H1 (cell line): ENCODE results near the gene CIITA. TPM values are rescaled to one million over a fixed set of nuclear protein-coding genes. Genes with fewer than 3 reads are reported as not detected.

Experiments used
- CTCF ChIA-PET: fragments of 300-600 bp; sonication (Branson Sonifier 250); formaldehyde crosslinking; loops from one replicate; lab custom pipeline; 2021; ENCODE audit not compliant: partially characterized antibody; lab: Charles Lee
- POLR2A ChIA-PET: fragments of 300-600 bp; sonication (Branson Sonifier 250); formaldehyde crosslinking; loops from one replicate; lab custom pipeline; 2021; ENCODE audit warnings: inconsistent platforms; ENCODE audit not compliant: partially characterized antibody; lab: Charles Lee
- DNase-seq, 2 experiments: peaks; one replicate each; pipeline versions ENCODE4 v3.0.0 to v3.0.0-alpha.2; 2010 to 2022; ENCODE audit warnings: low spot score in 2 of 2, low read depth in 1 of 2, mixed read lengths in 1 of 2
- FAIRE-seq: peaks from 2 replicates; lab custom pipeline; 2011; peaks lifted over from hg19 to GRCh38; lab: Jason Lieb, UNC
- H2AFZ ChIP-seq: 2 replicates; pipeline ENCODE4 v1.8.1; 2012; ENCODE audit warnings: low read length, inconsistent platforms
- H2AK5ac ChIP-seq: 2 replicates; pipeline ENCODE4 v1.6.1; 2013; ENCODE audit warnings: low read depth, low read length
- H2BK120ac ChIP-seq: replicated peaks from 2 replicates; pipeline ENCODE3; 2013; ENCODE audit warnings: low read depth, low read length, inconsistent platforms
- H2BK12ac ChIP-seq: 2 replicates; pipeline ENCODE4 v1.6.1; 2013; ENCODE audit warnings: low read depth, low read length
- H2BK15ac ChIP-seq: 2 replicates; pipeline ENCODE4 v1.6.1; 2013; ENCODE audit warnings: low read length
- H2BK20ac ChIP-seq: 2 replicates; pipeline ENCODE4 v1.6.1; 2013; ENCODE audit warnings: low read length
- H2BK5ac ChIP-seq: 2 replicates; pipeline ENCODE4 v1.6.1; 2013; ENCODE audit warnings: low read depth, low read length
- H3K14ac ChIP-seq: 2 replicates; pipeline ENCODE4 v1.6.1; 2013; ENCODE audit warnings: inconsistent platforms; ENCODE audit not compliant: insufficient read length
- H3K18ac ChIP-seq: 2 replicates; pipeline ENCODE4 v1.6.1; 2013; ENCODE audit warnings: low read length; ENCODE audit errors: extremely low read depth
- H3K23ac ChIP-seq: 2 replicates; pipeline ENCODE4 v1.6.1; 2013; ENCODE audit warnings: inconsistent platforms; ENCODE audit not compliant: insufficient read length
- H3K23me2 ChIP-seq: 2 replicates; pipeline ENCODE4 v1.6.1; 2013; ENCODE audit warnings: low read depth, low read length
- H3K27ac ChIP-seq: 2 replicates; pipeline ENCODE4 v1.6.1; 2011; ENCODE audit warnings: low read depth, low read length, inconsistent platforms
- H3K27me3 ChIP-seq, 4 experiments: replicated peaks in 1 of 4; 1 replicate in 1 of 4; 2 replicates in 3 of 4; pipeline versions ENCODE4 v1.6.1 to v1.8.1; 2011 to 2013; ENCODE audit warnings: low read length in 3 of 4, mild to moderate bottlenecking in 3 of 4, inconsistent platforms in 2 of 4, mixed read lengths in 2 of 4, moderate library complexity in 1 of 4; ENCODE audit not compliant: control insufficient read depth in 3 of 4, insufficient read depth in 3 of 4; ENCODE audit errors: extremely low read depth in 1 of 4
- H3K36me3 ChIP-seq, 4 experiments: 2 replicates each; pipeline versions ENCODE4 v1.6.1 to v1.8.1; 2011 to 2013; ENCODE audit warnings: mild to moderate bottlenecking in 4 of 4, low read length in 3 of 4, moderate library complexity in 2 of 4, control low read depth in 1 of 4, inconsistent platforms in 1 of 4; ENCODE audit not compliant: insufficient read depth in 4 of 4, control insufficient read depth in 2 of 4
- H3K4ac ChIP-seq: replicated peaks from 2 replicates; pipeline ENCODE3; 2013; ENCODE audit warnings: low read length, low read depth, mixed read lengths, inconsistent platforms; ENCODE audit not compliant: insufficient read length
- H3K4me1 ChIP-seq, 4 experiments: replicated peaks in 1 of 4; 1 replicate in 1 of 4; 2 replicates in 3 of 4; pipeline versions ENCODE4 v1.6.1 to v1.8.1; 2011 to 2013; ENCODE audit warnings: low read length in 3 of 4, inconsistent platforms in 2 of 4, mixed read lengths in 1 of 4; ENCODE audit not compliant: insufficient read depth in 4 of 4, control insufficient read depth in 3 of 4
- H3K4me2 ChIP-seq, 2 experiments: 2 replicates each; pipeline versions ENCODE4 v1.6.1 to v1.8.1; 2011 to 2013; ENCODE audit warnings: low read depth in 2 of 2, low read length in 2 of 2, control low read depth in 1 of 2, inconsistent platforms in 1 of 2, mild to moderate bottlenecking in 1 of 2; ENCODE audit not compliant: insufficient read depth in 1 of 2
- H3K4me3 ChIP-seq, 4 experiments: fragments of 200-600, 300-600 bp in 1 of 4; sonication (generic), shearing (Covaris generic), sonication (Bioruptor Twin) in 1 of 4; 2 replicates each; pipeline versions ENCODE4 v1.5.1 to v1.8.1; 2011 to 2016; ENCODE audit warnings: low read length in 4 of 4, low read depth in 3 of 4, control low read depth in 2 of 4, inconsistent platforms in 2 of 4, mild to moderate bottlenecking in 2 of 4, mixed read lengths in 1 of 4, moderate library complexity in 1 of 4; ENCODE audit not compliant: insufficient read depth in 2 of 4; ENCODE audit errors: extremely low read depth in 1 of 4
- H3K56ac ChIP-seq: replicated peaks from 2 replicates; pipeline ENCODE3; 2013; ENCODE audit warnings: low read depth, mild to moderate bottlenecking, mixed read lengths, low read length, inconsistent platforms; ENCODE audit not compliant: insufficient read length
- H3K79me1 ChIP-seq: 2 replicates; pipeline ENCODE4 v1.6.1; 2013; ENCODE audit warnings: low read depth, low read length, control low read depth
- H3K79me2 ChIP-seq, 2 experiments: 2 replicates each; pipeline versions ENCODE4 v1.6.1 to v1.8.1; 2012 to 2013; ENCODE audit warnings: low read length in 2 of 2, mild to moderate bottlenecking in 2 of 2, inconsistent platforms in 1 of 2; ENCODE audit not compliant: insufficient read depth in 2 of 2, control insufficient read depth in 1 of 2
- H3K9ac ChIP-seq, 4 experiments: replicated peaks in 1 of 4; 1 replicate in 1 of 4; 2 replicates in 3 of 4; pipeline versions ENCODE4 v1.6.1 to v1.8.1; 2011 to 2013; ENCODE audit warnings: low read depth in 3 of 4, low read length in 3 of 4, control low read depth in 2 of 4, mild to moderate bottlenecking in 2 of 4, moderate library complexity in 2 of 4, inconsistent platforms in 1 of 4; ENCODE audit errors: extremely low read depth in 1 of 4
- H3K9me3 ChIP-seq, 2 experiments: 2 replicates each; pipeline versions ENCODE4 v1.6.1 to v1.8.1; 2012 to 2013; ENCODE audit warnings: mild to moderate bottlenecking in 2 of 2, moderate library complexity in 2 of 2, control low read depth in 1 of 2, inconsistent platforms in 1 of 2, low read depth in 1 of 2, low read length in 1 of 2, mixed read lengths in 1 of 2; ENCODE audit not compliant: insufficient read depth in 2 of 2
- H4K20me1 ChIP-seq, 2 experiments: replicated peaks in 1 of 2; 2 replicates each; pipeline versions ENCODE3 to v1.8.1; 2011 to 2013; ENCODE audit warnings: inconsistent platforms in 2 of 2, low read length in 2 of 2, mild to moderate bottlenecking in 1 of 2; ENCODE audit not compliant: insufficient read depth in 2 of 2, control insufficient read depth in 1 of 2
- H4K5ac ChIP-seq: 2 replicates; pipeline ENCODE4 v1.6.1; 2013; ENCODE audit warnings: low read length, low read depth, mixed read lengths, inconsistent platforms; ENCODE audit not compliant: insufficient read length
- H4K8ac ChIP-seq: 2 replicates; pipeline ENCODE4 v1.8.0; 2013; ENCODE audit warnings: mild to moderate bottlenecking, moderate library complexity, low read length, inconsistent platforms; ENCODE audit not compliant: insufficient read depth; ENCODE audit errors: extremely low read depth
- H4K91ac ChIP-seq: replicated peaks from 2 replicates; pipeline ENCODE3; 2013; ENCODE audit warnings: low read length, mixed read lengths, inconsistent platforms; ENCODE audit not compliant: insufficient read length
- BACH1 ChIP-seq: IDR thresholded peaks from 2 replicates; pipeline ENCODE4 v1.6.1; 2012; ENCODE audit warnings: low read length, improper control_type of control experiment
- BCL11A ChIP-seq, 2 experiments: IDR thresholded peaks; one replicate each; pipeline ENCODE4 v1.6.1; 2011; ENCODE audit warnings: low read depth in 2 of 2, low read length in 2 of 2, mild to moderate bottlenecking in 2 of 2
- KDM4A ChIP-seq: IDR thresholded peaks from one replicate; pipeline ENCODE4 v1.7.1; 2012; ENCODE audit warnings: low read depth, mild to moderate bottlenecking, moderate library complexity, low read length, inconsistent platforms; ENCODE audit not compliant: severe bottlenecking
- NANOG ChIP-seq: IDR thresholded peaks from 2 replicates; pipeline ENCODE4 v1.6.1; 2011; ENCODE audit warnings: low read length, low read depth, mild to moderate bottlenecking, inconsistent platforms; ENCODE audit not compliant: insufficient read depth, poor library complexity, severe bottlenecking
- NRF1 ChIP-seq: IDR thresholded peaks from 2 replicates; pipeline ENCODE4 v1.6.1; 2011; ENCODE audit warnings: mild to moderate bottlenecking, low read depth, low read length, improper control_type of control experiment
- RAD21 ChIP-seq, 2 experiments: IDR thresholded peaks in 1 of 2; conservative IDR thresholded peaks in 1 of 2; 2 replicates each; pipeline ENCODE4 v1.6.1; 2011; ENCODE audit warnings: low read depth in 2 of 2, low read length in 2 of 2, improper control_type of control experiment in 1 of 2, inconsistent platforms in 1 of 2, mild to moderate bottlenecking in 1 of 2, moderate library complexity in 1 of 2
- SIRT6 ChIP-seq: IDR thresholded peaks from one replicate; pipeline ENCODE4 v1.7.1; 2012; ENCODE audit warnings: low read length, inconsistent platforms
- SP2 ChIP-seq: IDR thresholded peaks from 2 replicates; pipeline ENCODE4 v1.6.1; 2012; ENCODE audit warnings: mild to moderate bottlenecking, low read length, inconsistent platforms
- USF2 ChIP-seq: IDR thresholded peaks from 2 replicates; pipeline ENCODE4 v1.6.1; 2011; ENCODE audit warnings: low read length, improper control_type of control experiment
- WGBS, 2 experiments: shearing (Covaris generic) in 1 of 2; methylation state at CpG; one replicate each; pipeline versions ENCODE4 v1.1.6 to v1.1.7; 2013 to 2015; ENCODE audit warnings: low lambda C conversion rate in 2 of 2, mixed read lengths in 2 of 2, inconsistent platforms in 1 of 2, low coverage in 1 of 2, missing lambda C conversion rate in 1 of 2; ENCODE audit not compliant: insufficient replicate concordance in 2 of 2, insufficient coverage in 1 of 2, insufficient read length in 1 of 2; ENCODE audit errors: extremely low coverage in 1 of 2, missing lambda C conversion rate in 1 of 2; 5-methylcytosine and 5-hydroxymethylcytosine counted together
- polyA plus RNA-seq, 7 experiments: library from polyadenylated mRNA; depleted of rRNA in 3 of 7; stranded (reverse) in 5 of 7; unstranded in 2 of 7; fragments of >200 nt in 5 of 7; fragments of 200-250 nt in 2 of 7; gene quantifications; 1 replicate in 5 of 7; 2 replicates in 1 of 7; 4 replicates in 1 of 7; pipeline versions ENCODE4 v1.2.1 to v1.2.3, GENCODE V29; 2011 to 2013; ENCODE audit warnings: missing spikeins in 2 of 7, mixed read lengths in 2 of 7
- total RNA-seq: library from RNA; stranded (reverse); fragmentation: NEBNext Ultra II Directional; extraction: Animal tissue kit (Norgen Biotek cat#: 25700); gene quantifications from 2 replicates; pipeline ENCODE4 v1.2.1, GENCODE V29; 2021

CIITA gene
- total and polyA plus RNA-seq, 2 of the 8 experiments (the other 6 are each of a cell fraction or from before 2014, with no cell fraction given), result 0.07 to 0.17 TPM

- Histone ChIP-seq H2AFZ (peak overlapping the region; percentile 41; the same call in 1 of the 2 replicates), H4K5ac (no peak overlapping the region), H2BK5ac (no peak overlapping the region), H3K23me2 (no peaks in the 10 kb centered on the region; the same call in 1 of the 2 replicates), H3K79me2 (no peaks in the 10 kb centered on the region), H3K9ac (no peak overlapping the region), H3K56ac (no peak overlapping the region), H2AK5ac (no peak overlapping the region), H4K91ac (no peak overlapping the region), H2BK120ac (no peak overlapping the region), H3K27me3 (no peaks in the 10 kb centered on the region), H3K36me3 (no peaks in the 10 kb centered on the region), H3K23ac (no peak overlapping the region), H3K27ac (no peak overlapping the region), H3K18ac (peak overlapping the region; percentile 13; the same call in 1 of the 2 replicates), H3K4ac (no peak overlapping the region), H2BK12ac (0 out of 2 replicates have a peak overlapping the region, but pooled peaks have one; percentile 39), H4K20me1 (no peaks in the 10 kb centered on the region), H3K4me2 (no peak overlapping the region), H3K4me1 (no peaks in the 10 kb centered on the region), H3K4me3 (no peak overlapping the region), H3K9me3 (no peaks in the 10 kb centered on the region), H2BK20ac (no peak overlapping the region), H3K79me1 (no peaks in the 10 kb centered on the region), H4K8ac (no peak overlapping the region), H3K14ac (no peak overlapping the region), H2BK15ac (no peak overlapping the region)
- DNase-seq (no peak), FAIRE-seq (no peak)
- ChIA-PET CTCF (interaction anchor here (0.9 to 1.0 kb wide), 2 partner anchors 8 to 253 kb away, joined by 3 read pairs; no protein-coding TSS in a partner anchor), POLR2A (interaction anchor here (1.2 kb wide), 1 partner anchor 18 kb away, joined by 3 read pairs; no protein-coding TSS in a partner anchor)
- 78% methylated on average over 9 of the region's 10 CpGs; no CpG with 5 or more reads in 1 of the 2 experiments for WGBS, 2 experiments
- TF ChIP-seq SIRT6 (no peak), SP2 (no peak), KDM4A (no peak), NRF1 (no peak), RAD21 (IDR thresholded peaks at IDR 0.05 in 1 of 2, conservative IDR thresholded peaks at IDR 0.05 in 1 of 2; ENCODE audit: low read depth in 2 of 2, low read length in 2 of 2) (no peak), BCL11A (IDR thresholded peaks at IDR 0.05; ENCODE audit: low read depth in 2 of 2, low read length in 2 of 2) (no peak), USF2 (no peak), BACH1 (no peak), NANOG (no peak)
Observed at GRCh38 chr16:10871157-10871991, 5.6 kb upstream of the CIITA start.
